ENCODE measurements around the gene CD244.

The CD244 gene

DNA sequence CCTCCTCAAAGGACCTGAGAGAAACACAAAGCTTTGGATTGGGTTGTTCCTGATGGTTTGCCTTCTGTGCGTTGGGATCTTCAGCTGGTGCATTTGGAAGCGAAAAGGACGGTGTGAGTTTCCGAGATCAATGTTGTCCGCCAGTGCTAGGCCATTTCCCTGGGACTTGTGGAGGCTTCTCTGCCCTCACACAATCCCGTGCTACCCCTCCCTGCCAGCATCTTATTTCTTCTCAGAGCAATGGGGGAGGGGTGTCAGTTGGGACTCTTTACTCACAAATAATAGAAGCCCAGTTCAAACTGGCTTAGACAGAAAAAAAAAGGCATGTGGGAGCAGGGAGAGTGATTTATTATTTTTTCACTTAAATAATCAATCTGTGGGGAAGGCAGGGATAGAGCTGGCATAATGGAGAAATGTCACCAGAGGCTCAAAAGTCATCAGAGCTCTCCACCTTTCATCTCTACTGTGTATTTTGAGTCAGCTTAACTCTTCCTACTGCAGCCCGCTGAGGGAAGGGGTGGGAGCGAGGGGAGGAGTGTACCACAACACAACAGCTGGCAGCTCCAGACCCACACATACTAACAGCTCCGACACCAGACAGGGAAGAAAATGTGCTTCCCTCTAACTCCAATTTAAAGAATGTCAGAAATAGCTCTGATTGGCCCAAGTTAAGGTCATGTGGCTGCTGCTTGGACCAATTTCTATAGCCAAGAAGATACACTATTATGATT, 44.3 kb downstream of the CD244 start:
- H3K36me3 ChIP-seq (ENCODE audit: control insufficient read depth in 5 of 5, insufficient read depth in 5 of 5, low read length in 5 of 5): no peaks in the 10 kb centered on the region
- H3K9ac ChIP-seq (ENCODE audit: low read length in 5 of 5): no peak overlapping the region

GRCh38 chr1:160814856-160815255, 47.8 kb downstream of the CD244 start:
- no peak overlapping the region for H3K9ac ChIP-seq (ENCODE audit: low read length in 5 of 5)
- H3K27ac ChIP-seq (ENCODE audit: low read depth, low read length): no peak overlapping the region
- no peaks in the 10 kb centered on the region for H3K9me3 ChIP-seq (ENCODE audit: control insufficient read depth in 5 of 5, low read length in 5 of 5)
- H3K27me3 ChIP-seq (ENCODE audit: control insufficient read depth in 5 of 5, insufficient read depth in 4 of 5, low read length in 5 of 5): peaks cover 0 to 16% (median 3%) of the 10 kb centered on the region in 5 donors
- no peaks in the 10 kb centered on the region for H3K36me3 ChIP-seq (ENCODE audit: control insufficient read depth in 5 of 5, insufficient read depth in 5 of 5, low read length in 5 of 5)
- no peaks in the 10 kb centered on the region for H3K4me1 ChIP-seq (ENCODE audit: control insufficient read depth in 5 of 5, insufficient read depth in 5 of 5, low read length in 5 of 5)
- H3K4me3 ChIP-seq (ENCODE audit: low read depth in 1 of 5, low read length in 5 of 5): no peak overlapping the region

More for the DNA sequence above, 44.3 kb downstream of the CD244 start:
- Histone ChIP-seq H3K9me3 (ENCODE audit: control insufficient read depth in 5 of 5, low read length in 5 of 5) (no peaks in the 10 kb centered on the region), H3K27me3 (ENCODE audit: control insufficient read depth in 5 of 5, insufficient read depth in 4 of 5, low read length in 5 of 5) (peaks cover 2 to 16% (median 3%) of the 10 kb centered on the region in 5 donors), H3K4me1 (ENCODE audit: control insufficient read depth in 5 of 5, insufficient read depth in 5 of 5, low read length in 5 of 5) (no peaks in the 10 kb centered on the region), H3K4me3 (ENCODE audit: low read depth in 1 of 5, low read length in 5 of 5) (no peak overlapping the region), H3K27ac (ENCODE audit: low read depth, low read length) (no peak overlapping the region)

GRCh38 chr1:160814316-160814715, 48.4 kb downstream of the CD244 start:
- no peak overlapping the region for H3K4me3 ChIP-seq (ENCODE audit: low read depth in 1 of 5, low read length in 5 of 5)
- H3K27ac ChIP-seq (ENCODE audit: low read depth, low read length): no peak overlapping the region
- no peaks in the 10 kb centered on the region for H3K36me3 ChIP-seq (ENCODE audit: control insufficient read depth in 5 of 5, insufficient read depth in 5 of 5, low read length in 5 of 5)

DNA sequence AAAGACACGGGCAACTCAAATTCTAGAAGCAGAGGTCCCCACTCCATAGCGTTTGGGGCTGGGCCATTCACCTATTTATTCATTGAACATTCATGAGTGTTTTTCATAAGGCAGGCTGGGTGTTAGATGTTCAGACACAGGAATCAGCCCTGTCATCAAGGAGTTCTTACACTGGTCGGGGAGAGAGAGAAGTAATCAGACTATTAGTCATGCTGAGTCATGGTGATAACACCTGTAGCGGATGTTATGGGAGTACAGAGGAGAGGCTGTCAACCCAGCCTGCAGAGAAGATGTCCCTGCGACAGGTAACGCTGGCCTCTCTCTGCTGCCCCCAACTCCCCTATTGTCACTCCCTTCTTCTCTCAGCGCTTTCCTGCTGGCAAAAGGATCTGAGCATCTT, 49.5 kb downstream of the CD244 start:
- Histone ChIP-seq H3K27ac (ENCODE audit: low read depth, low read length) (no peak overlapping the region), H3K4me3 (ENCODE audit: low read depth in 1 of 5, low read length in 5 of 5) (no peak overlapping the region), H3K36me3 (ENCODE audit: control insufficient read depth in 5 of 5, insufficient read depth in 5 of 5, low read length in 5 of 5) (no peaks in the 10 kb centered on the region), H3K27me3 (ENCODE audit: control insufficient read depth in 5 of 5, insufficient read depth in 4 of 5, low read length in 5 of 5) (peaks cover 0 to 9% (median 0%) of the 10 kb centered on the region in 5 donors), H3K9me3 (ENCODE audit: control insufficient read depth in 5 of 5, low read length in 5 of 5) (peaks cover 0 to 2% (median 1%) of the 10 kb centered on the region in 5 donors), H3K9ac (ENCODE audit: low read length in 5 of 5) (no peak overlapping the region), H3K4me1 (ENCODE audit: control insufficient read depth in 5 of 5, insufficient read depth in 5 of 5, low read length in 5 of 5) (no peaks in the 10 kb centered on the region)

More at GRCh38 chr1:160814316-160814715, 48.4 kb downstream of the CD244 start:
- Histone ChIP-seq H3K4me1 (ENCODE audit: control insufficient read depth in 5 of 5, insufficient read depth in 5 of 5, low read length in 5 of 5) (no peaks in the 10 kb centered on the region), H3K9ac (ENCODE audit: low read length in 5 of 5) (no peak overlapping the region), H3K9me3 (ENCODE audit: control insufficient read depth in 5 of 5, low read length in 5 of 5) (no peaks in the 10 kb centered on the region), H3K27me3 (ENCODE audit: control insufficient read depth in 5 of 5, insufficient read depth in 4 of 5, low read length in 5 of 5) (peaks cover 0 to 16% (median 3%) of the 10 kb centered on the region in 5 donors)

DNA sequence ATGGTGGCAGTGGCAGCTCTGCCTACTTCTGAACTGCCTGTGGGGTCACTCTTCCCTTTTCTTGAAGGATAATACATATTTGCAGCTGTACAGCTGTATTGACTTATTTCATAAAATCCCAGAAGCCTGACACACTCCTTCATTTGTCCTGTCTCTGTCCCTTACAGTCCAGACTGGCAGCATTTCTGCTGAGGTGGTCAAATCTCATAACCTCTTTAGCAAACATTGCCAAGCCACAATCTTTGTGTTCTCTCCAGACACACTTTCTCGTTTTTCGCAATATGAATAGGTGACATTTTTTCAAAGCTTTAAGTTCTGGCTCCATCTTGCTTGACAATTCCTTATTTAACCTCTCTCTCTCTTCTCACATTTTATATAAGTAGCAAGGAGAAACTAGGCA, 51.5 kb downstream of the CD244 start:
- Histone ChIP-seq H3K36me3 (ENCODE audit: control insufficient read depth in 5 of 5, insufficient read depth in 5 of 5, low read length in 5 of 5) (no peaks in the 10 kb centered on the region), H3K27ac (ENCODE audit: low read depth, low read length) (no peak overlapping the region), H3K9me3 (ENCODE audit: control insufficient read depth in 5 of 5, low read length in 5 of 5) (peaks cover 5 to 20% (median 19%) of the 10 kb centered on the region in 5 donors), H3K4me3 (ENCODE audit: low read depth in 1 of 5, low read length in 5 of 5) (no peak overlapping the region), H3K9ac (ENCODE audit: low read length in 5 of 5) (no peak overlapping the region), H3K4me1 (ENCODE audit: control insufficient read depth in 5 of 5, insufficient read depth in 5 of 5, low read length in 5 of 5) (no peaks in the 10 kb centered on the region), H3K27me3 (ENCODE audit: control insufficient read depth in 5 of 5, insufficient read depth in 4 of 5, low read length in 5 of 5) (peaks cover 0 to 9% (median 0%) of the 10 kb centered on the region in 5 donors)

GRCh38 chr1:160810486-160810885, 52.2 kb downstream of the CD244 start:
- H3K9me3 ChIP-seq (ENCODE audit: control insufficient read depth in 5 of 5, low read length in 5 of 5): peaks cover 5 to 24% (median 21%) of the 10 kb centered on the region in 5 donors
- no peaks in the 10 kb centered on the region for H3K36me3 ChIP-seq (ENCODE audit: control insufficient read depth in 5 of 5, insufficient read depth in 5 of 5, low read length in 5 of 5)
- H3K4me3 ChIP-seq (ENCODE audit: low read depth in 1 of 5, low read length in 5 of 5): no peak overlapping the region
- no peaks in the 10 kb centered on the region for H3K4me1 ChIP-seq (ENCODE audit: control insufficient read depth in 5 of 5, insufficient read depth in 5 of 5, low read length in 5 of 5)
- no peak overlapping the region for H3K9ac ChIP-seq (ENCODE audit: low read length in 5 of 5)
- H3K27me3 ChIP-seq (ENCODE audit: control insufficient read depth in 5 of 5, insufficient read depth in 4 of 5, low read length in 5 of 5): peaks cover 0 to 9% (median 0%) of the 10 kb centered on the region in 5 donors
- H3K27ac ChIP-seq (ENCODE audit: low read depth, low read length): no peak overlapping the region

DNA sequence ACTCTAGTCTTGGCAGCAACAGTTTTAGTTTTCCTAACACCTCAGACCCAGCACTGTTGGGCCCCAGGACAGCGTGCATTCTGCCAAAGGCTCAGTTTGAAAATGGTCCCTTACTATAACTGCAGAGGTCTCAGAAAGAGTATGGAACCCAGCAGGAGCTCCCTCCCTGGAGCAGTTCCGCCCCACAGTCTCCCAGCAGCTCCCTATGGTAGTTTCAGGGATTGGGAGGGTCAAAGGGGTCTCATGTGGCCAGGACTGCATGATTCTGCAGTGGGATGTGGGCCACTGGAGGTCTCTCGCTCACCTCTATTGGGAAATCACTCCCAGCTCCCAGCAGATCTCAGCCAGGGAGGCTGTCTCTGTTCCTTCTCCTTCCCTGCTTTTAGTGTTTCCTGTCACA, 54.4 kb downstream of the CD244 start:
- no peaks in the 10 kb centered on the region for H3K36me3 ChIP-seq (ENCODE audit: control insufficient read depth in 5 of 5, insufficient read depth in 5 of 5, low read length in 5 of 5)
- no peaks in the 10 kb centered on the region for H3K27me3 ChIP-seq (ENCODE audit: control insufficient read depth in 5 of 5, insufficient read depth in 4 of 5, low read length in 5 of 5)
- H3K4me1 ChIP-seq (ENCODE audit: control insufficient read depth in 5 of 5, insufficient read depth in 5 of 5, low read length in 5 of 5): no peaks in the 10 kb centered on the region
- H3K9ac ChIP-seq (ENCODE audit: low read length in 5 of 5): no peak overlapping the region
- H3K4me3 ChIP-seq (ENCODE audit: low read depth in 1 of 5, low read length in 5 of 5): peak overlapping the region in 1 of 5 donors; percentile 30
- no peak overlapping the region for H3K27ac ChIP-seq (ENCODE audit: low read depth, low read length)
- H3K9me3 ChIP-seq (ENCODE audit: control insufficient read depth in 5 of 5, low read length in 5 of 5): peaks cover 5 to 24% (median 21%) of the 10 kb centered on the region in 5 donors

GRCh38 chr1:160807738-160808137, 54.9 kb downstream of the CD244 start:
- Histone ChIP-seq H3K27me3 (ENCODE audit: control insufficient read depth in 5 of 5, insufficient read depth in 4 of 5, low read length in 5 of 5) (no peaks in the 10 kb centered on the region), H3K4me1 (ENCODE audit: control insufficient read depth in 5 of 5, insufficient read depth in 5 of 5, low read length in 5 of 5) (no peaks in the 10 kb centered on the region), H3K9me3 (ENCODE audit: control insufficient read depth in 5 of 5, low read length in 5 of 5) (peaks cover 5 to 24% (median 21%) of the 10 kb centered on the region in 5 donors), H3K36me3 (ENCODE audit: control insufficient read depth in 5 of 5, insufficient read depth in 5 of 5, low read length in 5 of 5) (no peaks in the 10 kb centered on the region), H3K27ac (ENCODE audit: low read depth, low read length) (no peak overlapping the region), H3K9ac (ENCODE audit: low read length in 5 of 5) (no peak overlapping the region), H3K4me3 (ENCODE audit: low read depth in 1 of 5, low read length in 5 of 5) (peak overlapping the region in 1 of 5 donors; percentile 30)

GRCh38 chr1:160807247-160807646, 55.4 kb downstream of the CD244 start:
- H3K36me3 ChIP-seq (ENCODE audit: control insufficient read depth in 5 of 5, insufficient read depth in 5 of 5, low read length in 5 of 5): no peaks in the 10 kb centered on the region
- H3K27ac ChIP-seq (ENCODE audit: low read depth, low read length): no peak overlapping the region
- no peak overlapping the region for H3K9ac ChIP-seq (ENCODE audit: low read length in 5 of 5)
- H3K4me3 ChIP-seq (ENCODE audit: low read depth in 1 of 5, low read length in 5 of 5): peak overlapping the region in 1 of 5 donors; percentile 30
- H3K4me1 ChIP-seq (ENCODE audit: control insufficient read depth in 5 of 5, insufficient read depth in 5 of 5, low read length in 5 of 5): no peaks in the 10 kb centered on the region
- peaks cover 5 to 24% (median 21%) of the 10 kb centered on the region in 5 donors for H3K9me3 ChIP-seq (ENCODE audit: control insufficient read depth in 5 of 5, low read length in 5 of 5)
- no peaks in the 10 kb centered on the region for H3K27me3 ChIP-seq (ENCODE audit: control insufficient read depth in 5 of 5, insufficient read depth in 4 of 5, low read length in 5 of 5)

DNA sequence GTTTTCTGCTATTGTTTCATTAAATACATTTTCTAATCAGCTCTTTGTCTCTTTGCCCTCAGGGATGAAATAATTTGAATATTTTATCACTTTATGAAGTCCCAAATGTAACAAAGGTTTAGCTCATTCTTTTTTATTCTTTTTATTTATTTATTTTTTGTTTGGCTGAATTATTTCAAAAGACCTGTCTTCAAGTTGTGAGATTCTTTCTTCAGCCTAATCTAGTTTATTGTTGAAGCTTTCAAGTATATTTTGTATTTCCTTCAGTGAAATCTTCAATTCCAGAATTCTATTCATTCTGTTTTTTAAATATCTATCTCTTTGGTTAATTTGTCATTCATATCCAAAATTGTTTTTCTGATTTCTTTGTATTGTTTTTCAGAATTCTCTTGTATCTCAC, 55.9 kb downstream of the CD244 start:
- H3K9ac ChIP-seq (ENCODE audit: low read length in 5 of 5): no peak overlapping the region
- peaks cover 5 to 24% (median 21%) of the 10 kb centered on the region in 5 donors for H3K9me3 ChIP-seq (ENCODE audit: control insufficient read depth in 5 of 5, low read length in 5 of 5)
- H3K4me1 ChIP-seq (ENCODE audit: control insufficient read depth in 5 of 5, insufficient read depth in 5 of 5, low read length in 5 of 5): no peaks in the 10 kb centered on the region
- no peak overlapping the region for H3K4me3 ChIP-seq (ENCODE audit: low read depth in 1 of 5, low read length in 5 of 5)
- H3K27ac ChIP-seq (ENCODE audit: low read depth, low read length): no peak overlapping the region
- no peaks in the 10 kb centered on the region for H3K36me3 ChIP-seq (ENCODE audit: control insufficient read depth in 5 of 5, insufficient read depth in 5 of 5, low read length in 5 of 5)
- H3K27me3 ChIP-seq (ENCODE audit: control insufficient read depth in 5 of 5, insufficient read depth in 4 of 5, low read length in 5 of 5): no peaks in the 10 kb centered on the region

Data from subcutaneous abdominal adipose tissue (tissue), 5 donors.